NT2/D1 (cell line): ENCODE data around the gene LRRC36.

Source experiments
- SUZ12 ChIP-seq: IDR thresholded peaks from 2 replicates; pipeline ENCODE4 v1.6.1; 2011; ENCODE audit not compliant: insufficient read length, insufficient read depth; ENCODE audit errors: extremely low read depth
- YY1 ChIP-seq: IDR thresholded peaks from 2 replicates; pipeline ENCODE4 v1.6.1; 2011; ENCODE audit not compliant: insufficient read length, insufficient read depth
- ZNF274 ChIP-seq: IDR thresholded peaks from 2 replicates; pipeline ENCODE4 v1.6.1; 2011; ENCODE audit warnings: mild to moderate bottlenecking, low read depth, low read length

DNA sequence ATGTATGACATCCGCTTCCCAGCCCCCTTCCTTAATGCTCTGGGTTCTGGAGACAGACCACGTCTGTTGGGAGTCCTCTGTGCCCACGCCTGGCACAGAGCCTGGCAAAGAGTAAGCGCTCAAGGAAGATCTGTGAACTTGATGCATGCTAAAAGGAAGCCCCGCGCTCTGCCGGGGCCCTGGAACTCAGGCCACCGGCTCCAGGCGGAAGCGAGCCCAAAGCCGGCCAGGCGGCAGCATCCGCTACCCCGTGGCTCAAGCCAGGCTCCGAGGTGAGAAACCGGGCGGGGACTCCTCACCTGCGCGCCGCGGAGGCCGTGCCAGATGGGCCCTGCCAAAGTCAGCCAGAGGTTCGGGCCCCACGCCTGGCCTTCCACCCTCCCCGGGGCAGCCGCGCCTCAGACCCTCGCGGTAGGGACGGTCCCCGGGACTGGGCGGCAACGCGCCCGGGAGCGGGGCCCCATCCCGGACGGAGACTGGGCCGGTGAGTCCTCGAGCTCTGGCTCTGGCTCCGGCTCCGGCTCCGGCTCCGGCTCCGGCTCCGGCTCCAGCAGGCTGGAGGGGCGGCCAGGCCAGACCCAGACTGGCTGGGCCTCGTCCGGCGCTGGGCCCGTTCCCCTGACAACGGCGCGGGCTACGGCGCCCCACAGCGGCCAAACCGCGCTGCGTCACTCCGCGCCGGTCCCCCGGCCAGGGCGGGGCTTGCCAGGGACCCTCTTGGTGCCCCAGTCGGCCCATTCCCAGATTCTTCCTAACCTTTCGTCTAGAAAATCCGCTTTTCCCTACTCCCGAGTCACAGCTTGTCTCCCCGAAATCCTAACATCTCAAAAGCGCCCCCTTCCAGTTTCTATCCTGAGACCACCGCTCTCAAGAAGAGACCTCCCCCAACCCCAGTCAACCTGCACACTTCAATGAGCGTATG is 89.5 kb downstream of the LRRC36 start, which contains the start of gene ZDHHC1:
- TF ChIP-seq ZNF274 = no peak
- no peak for TF ChIP-seq SUZ12
- TF ChIP-seq YY1 = no peak
